SH-SY5Y (cell line): ENCODE measurements around the gene ACR.

ENCODE experiments used
- GATA2 ChIP-seq: IDR thresholded peaks from 2 replicates; pipeline ENCODE4 v1.6.1; 2011; ENCODE audit warnings: mild to moderate bottlenecking, low read depth, low read length
- GATA3 ChIP-seq: IDR thresholded peaks from 2 replicates; pipeline ENCODE4 v1.6.1; 2011; ENCODE audit warnings: low read depth, mild to moderate bottlenecking, low read length, moderate library complexity

GRCh38 chr22:50737728-50738648 is at the start of gene ACR:
- TF ChIP-seq GATA2 (no peak), GATA3 (no peak)
